ENCODE measurements around the gene KCNQ1.

DNA sequence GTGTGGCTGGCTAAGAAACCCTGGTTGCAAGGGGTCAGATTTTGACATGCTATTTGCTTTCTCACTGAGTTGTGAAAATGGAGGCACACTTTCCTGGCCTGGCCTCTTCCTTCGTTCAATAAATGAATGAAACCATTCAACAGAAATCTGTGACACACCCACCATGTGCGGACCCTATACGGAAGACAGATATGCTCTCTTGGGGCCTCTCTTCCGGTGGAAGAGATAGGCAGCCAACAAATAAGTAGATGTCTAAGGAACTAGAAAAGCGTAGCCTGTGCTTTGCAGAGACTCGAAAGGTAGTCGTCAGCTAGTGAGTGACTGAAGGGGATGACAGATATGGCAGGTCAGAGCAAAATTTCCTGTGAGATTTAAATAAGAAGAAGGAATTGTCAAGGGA lies 249.7 kb downstream of the KCNQ1 start:
- TF ChIP-seq POLR2A (IDR thresholded peaks at IDR 0.05; ENCODE audit: low read length) (no peak), GATA1 (IDR thresholded peaks at IDR 0.05; ENCODE audit: low read depth, low read length) (no peak)
